Measurements from ENCODE around the gene BABAM1. TPM values are rescaled to one million over a fixed set of nuclear protein-coding genes. Genes with fewer than 3 reads are reported as not detected.

BABAM1 gene
- total RNA-seq, 1 donor from 2014 or later: 58.4 TPM

DNA sequence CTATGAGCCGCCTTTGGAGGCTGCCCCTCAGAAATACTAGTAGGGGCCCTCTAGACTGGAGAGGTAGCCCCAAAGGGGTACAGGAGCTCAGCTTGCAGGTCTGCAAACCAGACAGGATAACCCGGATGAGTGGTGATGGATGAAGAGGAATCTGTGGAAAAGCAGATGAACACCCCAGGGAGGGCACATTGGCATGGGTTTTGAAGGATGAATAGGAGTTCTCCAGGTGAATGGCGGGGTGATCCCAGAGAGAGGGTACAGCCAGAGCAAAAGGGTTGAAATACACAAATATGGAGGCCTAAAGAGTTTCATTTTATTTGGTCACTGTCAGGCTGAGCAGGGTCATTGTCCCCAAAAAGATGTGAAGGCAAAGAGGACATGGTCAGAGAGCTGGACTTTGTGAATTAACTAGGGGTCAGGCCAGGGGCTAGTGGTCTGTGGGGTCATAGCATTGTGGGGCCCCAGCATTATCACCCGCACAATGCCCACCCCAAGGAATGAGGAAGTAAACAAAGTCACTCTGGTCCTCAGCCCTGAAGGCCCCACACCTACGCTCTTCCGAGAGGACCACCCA, 26.3 kb upstream of the BABAM1 start:
- Histone ChIP-seq H3K36me3 (peaks cover 20% of the 10 kb centered on the region), H3K27me3 (ENCODE audit: low read depth) (no peaks in the 10 kb centered on the region), H3K4me3 (no peak overlapping the region), H3K4me1 (peaks cover 51% of the 10 kb centered on the region), H3K9me3 (no peaks in the 10 kb centered on the region), H3K27ac (peak overlapping the region; percentile 31)
- intact Hi-C loops (cut with DNase I): no loop called here
- ATAC-seq (no peak), DNase-seq (no peak)
- TF ChIP-seq, protein P1, sequence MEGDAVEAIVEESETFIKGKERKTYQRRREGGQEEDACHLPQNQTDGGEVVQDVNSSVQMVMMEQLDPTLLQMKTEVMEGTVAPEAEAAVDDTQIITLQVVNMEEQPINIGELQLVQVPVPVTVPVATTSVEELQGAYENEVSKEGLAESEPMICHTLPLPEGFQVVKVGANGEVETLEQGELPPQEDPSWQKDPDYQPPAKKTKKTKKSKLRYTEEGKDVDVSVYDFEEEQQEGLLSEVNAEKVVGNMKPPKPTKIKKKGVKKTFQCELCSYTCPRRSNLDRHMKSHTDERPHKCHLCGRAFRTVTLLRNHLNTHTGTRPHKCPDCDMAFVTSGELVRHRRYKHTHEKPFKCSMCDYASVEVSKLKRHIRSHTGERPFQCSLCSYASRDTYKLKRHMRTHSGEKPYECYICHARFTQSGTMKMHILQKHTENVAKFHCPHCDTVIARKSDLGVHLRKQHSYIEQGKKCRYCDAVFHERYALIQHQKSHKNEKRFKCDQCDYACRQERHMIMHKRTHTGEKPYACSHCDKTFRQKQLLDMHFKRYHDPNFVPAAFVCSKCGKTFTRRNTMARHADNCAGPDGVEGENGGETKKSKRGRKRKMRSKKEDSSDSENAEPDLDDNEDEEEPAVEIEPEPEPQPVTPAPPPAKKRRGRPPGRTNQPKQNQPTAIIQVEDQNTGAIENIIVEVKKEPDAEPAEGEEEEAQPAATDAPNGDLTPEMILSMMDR (IDR thresholded peaks at IDR 0.05): no peak

- peak overlapping the region; percentile 89 for H3K4me3 ChIP-seq
- H3K36me3 ChIP-seq: peaks cover 18% of the 10 kb centered on the region
- TF ChIP-seq, protein P1 (IDR thresholded peaks at IDR 0.05): no peak
- peaks cover 54% of the 10 kb centered on the region for H3K4me1 ChIP-seq
- no peaks in the 10 kb centered on the region for H3K27me3 ChIP-seq (ENCODE audit: low read depth)
- no peaks in the 10 kb centered on the region for H3K9me3 ChIP-seq
- ATAC-seq (no peak), DNase-seq (no peak)
- intact Hi-C loops (cut with DNase I): no loop called here
- peak overlapping the region; percentile 36 for H3K27ac ChIP-seq
Measured at GRCh38 chr19:17242431-17243208, 24.6 kb upstream of the BABAM1 start.

DNA sequence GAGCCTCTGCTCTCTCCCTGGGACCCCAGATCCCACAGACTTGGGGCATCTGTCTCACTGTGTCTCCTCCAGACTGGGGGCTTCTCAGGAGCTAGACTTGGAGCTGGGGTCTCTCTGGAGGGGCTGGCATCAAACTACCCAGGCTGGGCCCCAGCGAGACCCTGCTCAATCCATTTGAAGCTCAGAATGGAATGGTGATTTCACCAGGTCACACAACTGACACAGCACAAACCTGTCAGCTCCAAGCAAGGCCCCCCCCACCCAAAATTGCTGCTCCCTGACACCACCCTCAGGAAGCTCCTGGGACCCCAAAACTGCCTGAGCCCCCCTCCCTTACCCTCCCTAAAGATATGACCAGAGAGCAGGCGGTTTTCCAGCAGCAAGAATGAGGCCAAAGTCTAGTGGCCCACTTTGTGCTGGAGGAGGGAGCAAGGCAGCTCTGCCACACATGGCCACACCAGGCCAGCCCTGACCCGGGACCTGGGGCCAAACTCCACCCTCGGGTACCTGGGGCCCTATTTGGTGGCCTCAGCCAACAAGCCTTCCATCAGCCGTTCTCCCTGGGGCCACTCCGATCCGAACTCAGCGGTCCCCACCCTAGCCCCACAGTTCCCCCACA, 23.9 kb upstream of the BABAM1 start:
- TF ChIP-seq, protein P1 (IDR thresholded peaks at IDR 0.05): no peak
- intact Hi-C loops (cut with DNase I): no loop called here
- Histone ChIP-seq H3K27me3 (ENCODE audit: low read depth) (no peaks in the 10 kb centered on the region), H3K4me1 (peaks cover 54% of the 10 kb centered on the region), H3K4me3 (peak overlapping the region; percentile 89), H3K27ac (peak overlapping the region; percentile 79), H3K36me3 (peaks cover 11% of the 10 kb centered on the region), H3K9me3 (no peaks in the 10 kb centered on the region)
- ATAC-seq: no peak
- no peak for DNase-seq

GRCh38 chr19:17243830-17244617, 23.2 kb upstream of the BABAM1 start:
- Histone ChIP-seq H3K36me3 (peaks cover 6% of the 10 kb centered on the region), H3K27ac (peak overlapping the region; percentile 79), H3K4me1 (peaks cover 54% of the 10 kb centered on the region), H3K4me3 (peak overlapping the region; percentile 89), H3K9me3 (no peaks in the 10 kb centered on the region), H3K27me3 (ENCODE audit: low read depth) (no peaks in the 10 kb centered on the region)
- TF ChIP-seq, protein P1 (IDR thresholded peaks at IDR 0.05): no peak
- ATAC-seq: peak; percentile 23 to 54
- intact Hi-C loops (cut with DNase I): no loop called here
- peak; percentile 73 for DNase-seq
